ENCODE measurements around the gene HSCB. TPM values are rescaled to one million over a fixed set of nuclear protein-coding genes. Genes with fewer than 3 reads are reported as not detected.

HSCB gene
- total RNA-seq, 4 donors from 2014 or later, result 14.2 to 28.1 (median 20.5) TPM

DNA sequence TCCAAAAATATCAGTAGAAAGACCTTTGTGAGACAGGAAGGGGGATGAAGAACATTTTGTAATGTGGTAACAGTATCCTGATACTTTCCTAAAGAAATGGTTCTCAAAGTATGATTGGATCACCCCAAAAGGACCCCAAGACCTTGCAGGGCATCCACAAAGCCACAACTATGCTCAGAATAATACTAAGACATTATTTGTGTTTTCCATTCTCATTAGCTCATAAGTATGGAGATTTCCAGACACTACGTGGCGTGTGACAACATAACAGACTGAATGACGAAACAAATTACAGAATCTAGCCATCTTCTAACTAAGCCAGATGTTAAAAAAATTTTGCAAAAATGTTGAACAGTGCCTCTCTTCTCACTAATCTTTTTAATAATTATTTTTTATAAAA, 25.2 kb upstream of the HSCB start:
- H3K27me3 ChIP-seq, result no peaks in the 10 kb centered on the region
- TF ChIP-seq POLR2A (IDR thresholded peaks at IDR 0.05), result no peak
- TF ChIP-seq POLR2AphosphoS5 (IDR thresholded peaks at IDR 0.05), result no peak
- no peak for TF ChIP-seq EP300 (IDR thresholded peaks at IDR 0.05)
- H3K9me3 ChIP-seq, result no peaks in the 10 kb centered on the region
- H3K27ac ChIP-seq, result no peak overlapping the region
- H3K4me3 ChIP-seq, result no peak overlapping the region
- no peaks in the 10 kb centered on the region for H3K4me1 ChIP-seq
- no peak for DNase-seq (ENCODE audit: low spot score in 2 of 2)
- 95% methylated on average over 3 of the region's 3 CpGs for WGBS
- peaks cover 2% of the 10 kb centered on the region for H3K36me3 ChIP-seq

DNA sequence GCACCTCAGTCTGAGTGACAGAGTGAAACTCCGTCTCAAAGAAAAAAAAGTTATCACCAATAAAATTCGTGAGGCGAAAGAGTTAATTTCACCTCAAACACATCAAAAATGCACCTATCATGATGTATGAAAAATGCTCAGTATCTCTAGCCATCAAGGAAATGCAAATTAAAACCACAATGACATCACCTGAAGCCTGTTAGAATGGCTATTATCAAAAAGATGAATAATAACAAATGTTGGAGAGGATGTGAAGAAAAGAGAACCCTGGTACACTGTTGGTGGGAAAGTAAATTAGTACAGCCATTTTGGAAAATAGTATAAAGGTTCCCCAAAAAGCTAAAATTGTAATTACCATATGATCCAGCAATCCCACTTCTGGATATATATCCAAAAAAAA, 23.8 kb upstream of the HSCB start:
- no peaks in the 10 kb centered on the region for H3K27me3 ChIP-seq
- H3K27ac ChIP-seq, result no peak overlapping the region
- no peak for DNase-seq (ENCODE audit: low spot score in 2 of 2)
- WGBS, result 90% methylated on average over 3 of the region's 3 CpGs
- peaks cover 2% of the 10 kb centered on the region for H3K36me3 ChIP-seq
- TF ChIP-seq POLR2AphosphoS5 (IDR thresholded peaks at IDR 0.05) (no peak), POLR2A (IDR thresholded peaks at IDR 0.05) (no peak), CTCF (IDR thresholded peaks at IDR 0.05) (no peak), EP300 (IDR thresholded peaks at IDR 0.05) (no peak)
- H3K9me3 ChIP-seq, result no peaks in the 10 kb centered on the region
- no peak overlapping the region for H3K4me3 ChIP-seq
- H3K4me1 ChIP-seq, result no peaks in the 10 kb centered on the region

GRCh38 chr22:28728002-28728401, 13.8 kb upstream of the HSCB start:
- 86% methylated on average over 1 of the region's 1 CpG for WGBS
- no peak overlapping the region for H3K27ac ChIP-seq
- no peaks in the 10 kb centered on the region for H3K4me1 ChIP-seq
- no peaks in the 10 kb centered on the region for H3K9me3 ChIP-seq
- no peak for DNase-seq (ENCODE audit: low spot score in 2 of 2)
- H3K4me3 ChIP-seq, result no peak overlapping the region
- TF ChIP-seq POLR2A (IDR thresholded peaks at IDR 0.05), result no peak
- no peak for TF ChIP-seq CTCF (IDR thresholded peaks at IDR 0.05)
- TF ChIP-seq POLR2AphosphoS5 (IDR thresholded peaks at IDR 0.05), result no peak
- TF ChIP-seq EP300 (IDR thresholded peaks at IDR 0.05), result no peak
- peaks cover 3% of the 10 kb centered on the region for H3K36me3 ChIP-seq
- H3K27me3 ChIP-seq, result no peaks in the 10 kb centered on the region

DNA sequence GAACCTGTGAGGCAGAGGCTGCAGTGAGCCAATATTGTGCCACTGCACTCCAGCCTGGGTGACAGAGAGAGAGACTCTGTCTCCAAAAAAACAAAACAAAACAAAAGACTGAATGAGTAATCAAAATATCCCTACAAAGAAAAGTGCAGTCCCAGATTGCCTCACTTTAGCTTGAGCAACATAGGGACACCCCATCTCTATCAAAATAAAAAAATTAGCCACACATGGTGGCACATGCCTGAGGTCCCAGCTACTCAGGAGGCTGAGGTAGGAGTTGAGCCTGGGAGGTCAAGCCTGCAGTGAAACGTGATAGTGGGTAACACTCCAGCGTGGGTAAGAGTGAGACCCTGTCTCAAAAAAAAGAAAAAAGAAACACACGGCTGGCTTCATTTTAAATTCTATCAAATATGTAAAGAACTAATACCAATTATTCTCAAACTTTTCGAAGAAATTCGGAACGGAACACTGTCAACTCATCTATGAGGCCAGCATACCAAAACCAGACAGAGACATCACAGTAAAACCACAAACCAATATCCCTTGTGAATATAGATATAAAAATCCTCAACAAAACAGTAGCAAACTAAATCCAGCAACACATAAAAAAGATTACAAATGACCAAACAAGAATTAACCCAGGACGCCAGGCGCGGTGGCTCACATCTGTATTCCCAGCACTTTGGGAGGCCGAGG, 13.1 kb upstream of the HSCB start:
- Histone ChIP-seq H3K36me3 (peaks cover 3% of the 10 kb centered on the region), H3K4me1 (no peaks in the 10 kb centered on the region), H3K9me3 (no peaks in the 10 kb centered on the region), H3K27me3 (no peaks in the 10 kb centered on the region), H3K27ac (no peak overlapping the region), H3K4me3 (no peak overlapping the region)
- no peak for TF ChIP-seq POLR2AphosphoS5 (IDR thresholded peaks at IDR 0.05)
- no peak for TF ChIP-seq CTCF (IDR thresholded peaks at IDR 0.05)
- TF ChIP-seq POLR2A (IDR thresholded peaks at IDR 0.05), result no peak
- TF ChIP-seq EP300 (IDR thresholded peaks at IDR 0.05), result no peak
- no peak for DNase-seq (ENCODE audit: low spot score in 2 of 2)
- WGBS, result 94% methylated on average over 10 of the region's 10 CpGs

GRCh38 chr22:28730179-28730578, 11.7 kb upstream of the HSCB start:
- Histone ChIP-seq H3K27ac (no peak overlapping the region), H3K27me3 (no peaks in the 10 kb centered on the region)
- TF ChIP-seq POLR2AphosphoS5 (IDR thresholded peaks at IDR 0.05) (no peak), EP300 (IDR thresholded peaks at IDR 0.05) (no peak), CTCF (IDR thresholded peaks at IDR 0.05) (no peak), POLR2A (IDR thresholded peaks at IDR 0.05) (no peak)

More at GRCh38 chr22:28730179-28730578, 11.7 kb upstream of the HSCB start:
- H3K4me1 ChIP-seq, result no peaks in the 10 kb centered on the region
- H3K4me3 ChIP-seq, result no peak overlapping the region
- H3K36me3 ChIP-seq, result no peaks in the 10 kb centered on the region
- WGBS, result 88% methylated on average over 2 of the region's 3 CpGs
- DNase-seq (ENCODE audit: low spot score in 2 of 2), result no peak
- H3K9me3 ChIP-seq, result no peaks in the 10 kb centered on the region

All from suprapubic skin (tissue), 4 donors.